Osteocyte (in vitro differentiated cells): ENCODE results near the gene NDST1. TPM values are rescaled to one million over a fixed set of nuclear protein-coding genes. Genes with fewer than 3 reads are reported as not detected.

Experiments
- DNase-seq: peaks from one replicate; pipeline ENCODE4 v3.0.0; 2021; ENCODE audit warnings: mixed read lengths; ENCODE audit not compliant: unreplicated experiment; ENCODE audit errors: extremely low spot score
- H3K27ac Mint-ChIP-seq: one replicate; pipeline ENCODE4 v1.8.0; 2021; ENCODE audit warnings: mild to moderate bottlenecking, mixed read lengths; ENCODE audit not compliant: unreplicated experiment
- H3K27me3 Mint-ChIP-seq: one replicate; pipeline ENCODE4 v1.8.0; 2021; ENCODE audit warnings: mixed read lengths; ENCODE audit not compliant: unreplicated experiment
- H3K36me3 Mint-ChIP-seq: one replicate; pipeline ENCODE4 v1.8.0; 2021; ENCODE audit warnings: mixed read lengths; ENCODE audit not compliant: unreplicated experiment
- H3K4me1 Mint-ChIP-seq: one replicate; pipeline ENCODE4 v1.8.0; 2021; ENCODE audit warnings: mixed read lengths; ENCODE audit not compliant: unreplicated experiment
- H3K4me3 Mint-ChIP-seq: one replicate; pipeline ENCODE4 v1.8.0; 2021; ENCODE audit warnings: mild to moderate bottlenecking, moderate library complexity, mixed read lengths; ENCODE audit not compliant: unreplicated experiment
- H3K9me3 Mint-ChIP-seq: one replicate; pipeline ENCODE4 v1.8.0; 2021; ENCODE audit warnings: mixed read lengths; ENCODE audit not compliant: unreplicated experiment
- total RNA-seq: library from RNA; stranded (reverse); gene quantifications from 2 replicates; pipeline ENCODE4 v1.2.1, GENCODE V29; 2021
- TF ChIP-seq, protein P1 (sequence below): fragments of 200-600 bp; sonication (generic); IDR thresholded peaks from 2 replicates; pipeline ENCODE4 v1.5.0; 2021; ENCODE audit warnings: antibody characterized with exemption, mild to moderate bottlenecking, moderate library complexity

Gene NDST1
- total RNA-seq, 1 donor from 2014 or later: 110 TPM

DNA sequence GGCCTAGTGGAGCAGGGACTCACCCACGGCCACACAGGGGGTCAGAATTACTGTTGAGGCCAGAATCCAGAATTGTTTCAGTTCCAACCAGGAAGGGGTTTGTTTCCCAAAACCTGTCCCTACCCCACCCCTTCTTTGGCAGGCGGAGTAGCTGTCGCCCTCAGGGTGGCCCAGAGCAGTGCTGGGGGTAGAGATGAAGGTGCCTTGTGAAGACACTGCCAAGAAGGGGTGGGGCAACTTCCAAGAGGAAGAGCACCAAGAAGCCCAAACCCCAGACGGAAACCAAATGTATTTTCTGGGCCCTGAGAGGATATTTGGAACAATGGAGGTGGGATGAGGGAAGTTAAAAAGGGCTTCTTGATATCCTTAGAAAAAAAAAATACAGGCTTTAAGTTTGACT is 11.4 kb upstream of the NDST1 start:
- H3K36me3 Mint-ChIP-seq: no peaks in the 10 kb centered on the region
- H3K27me3 Mint-ChIP-seq: no peaks in the 10 kb centered on the region
- no peak overlapping the region for H3K4me3 Mint-ChIP-seq
- peak overlapping the region; percentile 94 for H3K27ac Mint-ChIP-seq
- H3K9me3 Mint-ChIP-seq: no peaks in the 10 kb centered on the region
- TF ChIP-seq, protein P1, sequence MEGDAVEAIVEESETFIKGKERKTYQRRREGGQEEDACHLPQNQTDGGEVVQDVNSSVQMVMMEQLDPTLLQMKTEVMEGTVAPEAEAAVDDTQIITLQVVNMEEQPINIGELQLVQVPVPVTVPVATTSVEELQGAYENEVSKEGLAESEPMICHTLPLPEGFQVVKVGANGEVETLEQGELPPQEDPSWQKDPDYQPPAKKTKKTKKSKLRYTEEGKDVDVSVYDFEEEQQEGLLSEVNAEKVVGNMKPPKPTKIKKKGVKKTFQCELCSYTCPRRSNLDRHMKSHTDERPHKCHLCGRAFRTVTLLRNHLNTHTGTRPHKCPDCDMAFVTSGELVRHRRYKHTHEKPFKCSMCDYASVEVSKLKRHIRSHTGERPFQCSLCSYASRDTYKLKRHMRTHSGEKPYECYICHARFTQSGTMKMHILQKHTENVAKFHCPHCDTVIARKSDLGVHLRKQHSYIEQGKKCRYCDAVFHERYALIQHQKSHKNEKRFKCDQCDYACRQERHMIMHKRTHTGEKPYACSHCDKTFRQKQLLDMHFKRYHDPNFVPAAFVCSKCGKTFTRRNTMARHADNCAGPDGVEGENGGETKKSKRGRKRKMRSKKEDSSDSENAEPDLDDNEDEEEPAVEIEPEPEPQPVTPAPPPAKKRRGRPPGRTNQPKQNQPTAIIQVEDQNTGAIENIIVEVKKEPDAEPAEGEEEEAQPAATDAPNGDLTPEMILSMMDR: no peak
- peaks cover 66% of the 10 kb centered on the region for H3K4me1 Mint-ChIP-seq
- no peak for DNase-seq

DNA sequence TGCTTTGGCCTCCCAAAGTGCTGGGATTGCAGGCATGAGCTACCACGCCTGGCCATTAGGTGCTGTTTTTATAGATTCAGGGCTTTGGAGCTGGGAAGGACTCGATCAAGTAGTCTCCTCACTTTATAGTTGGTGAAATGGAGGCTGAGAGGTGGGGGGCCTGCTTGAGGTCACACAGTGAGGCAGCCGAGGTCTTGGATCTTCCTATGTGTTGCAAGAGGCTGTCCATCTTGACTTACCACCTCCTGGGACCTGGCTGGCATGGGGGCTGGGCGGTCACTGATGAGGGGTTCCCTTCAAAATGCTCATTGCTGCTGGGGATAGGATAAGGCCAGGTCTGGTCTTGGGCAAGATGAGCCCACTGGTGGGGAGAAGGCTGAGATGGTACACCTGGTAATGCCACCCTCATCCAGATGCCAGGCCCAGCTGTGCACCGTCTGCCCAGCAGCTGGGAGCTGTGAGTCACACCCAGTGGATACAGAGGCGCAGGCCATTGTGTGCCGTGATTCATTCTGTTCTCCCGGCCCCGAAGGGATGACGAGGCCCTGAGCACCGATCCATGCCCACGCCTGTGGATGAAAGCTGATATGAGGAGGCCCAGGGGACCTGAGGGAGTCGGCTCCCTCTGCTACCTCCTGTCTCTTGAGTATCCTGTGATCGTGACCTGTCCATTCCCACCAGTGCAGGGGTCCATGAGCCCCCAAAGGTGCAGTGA is 10.5 kb upstream of the NDST1 start:
- H3K27me3 Mint-ChIP-seq: no peaks in the 10 kb centered on the region
- TF ChIP-seq, protein P1: no peak
- no peaks in the 10 kb centered on the region for H3K36me3 Mint-ChIP-seq
- H3K27ac Mint-ChIP-seq: peak overlapping the region; percentile 94
- DNase-seq: peak; percentile 89
- peaks cover 66% of the 10 kb centered on the region for H3K4me1 Mint-ChIP-seq
- no peak overlapping the region for H3K4me3 Mint-ChIP-seq
- no peaks in the 10 kb centered on the region for H3K9me3 Mint-ChIP-seq

DNA sequence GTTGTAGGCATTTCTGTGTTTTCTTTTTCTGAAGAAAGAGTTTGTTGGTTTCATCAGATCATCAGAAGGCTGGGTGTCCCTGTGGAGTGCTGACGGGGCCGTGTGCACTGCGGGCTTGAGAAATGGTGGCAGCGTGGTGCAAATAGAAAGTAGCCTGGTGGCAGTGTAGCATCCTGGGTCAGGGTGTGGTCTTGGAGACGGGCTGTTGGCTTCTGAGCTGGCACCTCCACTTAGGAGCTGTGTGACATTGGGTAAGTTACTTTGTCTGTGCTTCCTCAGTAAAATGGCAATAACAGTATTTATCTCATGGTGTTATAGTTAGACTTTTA is 10.0 kb upstream of the NDST1 start:
- peak overlapping the region; percentile 94 for H3K27ac Mint-ChIP-seq
- H3K9me3 Mint-ChIP-seq: no peaks in the 10 kb centered on the region
- DNase-seq: no peak
- H3K27me3 Mint-ChIP-seq: no peaks in the 10 kb centered on the region
- H3K4me1 Mint-ChIP-seq: peaks cover 62% of the 10 kb centered on the region
- H3K4me3 Mint-ChIP-seq: no peak overlapping the region
- no peaks in the 10 kb centered on the region for H3K36me3 Mint-ChIP-seq
- TF ChIP-seq, protein P1: no peak

DNA sequence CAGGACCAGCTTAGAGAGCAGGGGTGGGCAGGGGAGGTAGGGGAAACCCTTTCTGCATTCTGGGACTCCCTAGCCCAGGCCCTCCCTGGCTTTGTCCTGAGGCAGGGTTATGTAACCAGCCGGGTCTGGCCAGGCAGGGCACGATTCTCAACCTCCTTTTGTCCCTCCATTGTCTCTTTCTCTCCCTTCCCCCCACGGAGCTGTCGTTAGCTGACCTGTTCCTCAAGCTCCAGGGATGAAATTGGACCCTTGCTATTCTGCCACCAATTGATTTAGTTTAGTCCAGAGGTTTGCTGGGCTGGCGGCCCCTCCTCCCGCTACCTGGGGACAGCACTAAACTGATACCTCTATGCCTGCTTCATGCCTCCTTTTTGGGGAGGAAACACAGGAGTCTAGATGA is 9.4 kb upstream of the NDST1 start:
- H3K27me3 Mint-ChIP-seq: no peaks in the 10 kb centered on the region
- H3K4me1 Mint-ChIP-seq: peaks cover 62% of the 10 kb centered on the region
- TF ChIP-seq, protein P1: no peak
- H3K27ac Mint-ChIP-seq: peak overlapping the region; percentile 94
- H3K9me3 Mint-ChIP-seq: no peaks in the 10 kb centered on the region
- no peak for DNase-seq
- H3K36me3 Mint-ChIP-seq: no peaks in the 10 kb centered on the region
- no peak overlapping the region for H3K4me3 Mint-ChIP-seq

DNA sequence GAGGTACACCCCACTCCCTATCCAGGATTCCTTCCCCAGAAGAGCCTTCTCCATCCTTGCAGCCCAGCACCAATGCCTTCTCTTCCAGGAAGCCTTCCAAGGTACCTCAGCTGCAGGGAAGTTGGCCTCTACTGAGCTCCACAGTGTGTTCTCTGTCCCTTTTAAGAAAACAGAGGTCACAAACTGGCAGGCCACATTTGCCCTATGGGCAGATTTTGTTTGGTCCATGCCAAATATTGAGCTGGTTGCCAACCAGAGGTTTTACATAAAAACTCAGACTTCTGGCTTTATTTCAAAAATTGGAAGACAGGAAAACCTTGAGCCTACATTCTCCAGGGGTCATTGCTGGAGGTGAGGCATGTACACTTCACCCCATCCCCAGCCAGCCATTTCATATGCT is 9.0 kb upstream of the NDST1 start:
- Mint-ChIP-seq H3K27me3 (no peaks in the 10 kb centered on the region), H3K27ac (peak overlapping the region; percentile 94), H3K36me3 (no peaks in the 10 kb centered on the region), H3K4me1 (peaks cover 65% of the 10 kb centered on the region), H3K9me3 (no peaks in the 10 kb centered on the region), H3K4me3 (no peak overlapping the region)
- TF ChIP-seq, protein P1: no peak
- no peak for DNase-seq
